ENCODE measurements around the gene TIMM10B. TPM values are rescaled to one million over a fixed set of nuclear protein-coding genes. Genes with fewer than 3 reads are reported as not detected.

The TIMM10B gene, protein sequence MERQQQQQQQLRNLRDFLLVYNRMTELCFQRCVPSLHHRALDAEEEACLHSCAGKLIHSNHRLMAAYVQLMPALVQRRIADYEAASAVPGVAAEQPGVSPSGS
- polyA plus RNA-seq (ENCODE audit: insufficient read length), result 16.3 TPM

DNA sequence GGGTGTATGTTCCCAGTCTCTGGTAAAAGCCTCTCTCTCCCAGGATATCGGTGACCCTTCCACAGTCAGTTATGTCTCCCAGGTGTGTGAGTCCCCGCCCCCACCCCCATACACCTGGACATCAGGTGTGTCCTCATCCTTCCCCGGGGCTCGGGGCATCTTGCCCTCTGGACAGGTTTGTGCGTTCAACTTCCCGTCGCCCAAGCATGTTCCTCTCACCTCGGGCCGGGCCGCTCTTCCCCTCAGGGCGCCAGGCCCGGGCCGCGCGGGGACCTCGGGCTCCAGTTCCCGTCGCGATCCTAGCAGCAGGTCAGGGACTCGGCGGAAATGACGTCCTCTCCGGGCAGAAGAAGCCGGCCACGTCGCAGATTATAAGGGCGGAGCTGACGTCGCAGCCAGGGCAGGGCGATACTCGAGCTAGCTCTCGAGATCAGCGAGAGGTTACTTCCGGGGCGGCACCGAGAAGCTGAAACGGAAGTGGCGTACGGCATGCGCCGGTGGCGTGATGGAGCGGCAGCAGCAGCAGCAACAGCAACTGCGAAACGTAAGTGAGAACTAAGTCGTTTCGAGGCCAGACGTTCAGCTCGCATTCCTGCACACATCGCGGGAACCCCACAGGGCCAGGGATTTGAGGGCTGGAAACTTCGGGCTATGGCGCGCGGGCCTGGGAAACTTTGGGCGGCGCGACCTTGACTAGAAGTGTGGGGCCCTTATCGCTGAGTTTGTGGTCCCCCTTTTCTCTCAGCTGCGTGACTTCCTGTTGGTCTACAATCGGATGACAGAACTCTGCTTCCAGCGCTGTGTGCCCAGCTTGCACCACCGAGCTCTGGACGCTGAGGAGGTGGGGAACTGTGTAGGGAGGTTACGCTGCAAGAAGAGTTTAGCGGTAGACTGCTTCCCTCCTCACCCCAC, at the start of gene TIMM10B, which contains the start of gene ARFIP2:
TIMM10B (plus strand) TSS at position 490 of the 912 bp plus-strand sequence; CDS start at position 506, 16 bp downstream.
ARFIP2 (minus strand) TSS at position 320 of the 912 bp plus-strand sequence. CDS start 910 bp downstream, outside the sequence.
- DNase-seq (ENCODE audit: low read depth), result peak; percentile 97

DNA sequence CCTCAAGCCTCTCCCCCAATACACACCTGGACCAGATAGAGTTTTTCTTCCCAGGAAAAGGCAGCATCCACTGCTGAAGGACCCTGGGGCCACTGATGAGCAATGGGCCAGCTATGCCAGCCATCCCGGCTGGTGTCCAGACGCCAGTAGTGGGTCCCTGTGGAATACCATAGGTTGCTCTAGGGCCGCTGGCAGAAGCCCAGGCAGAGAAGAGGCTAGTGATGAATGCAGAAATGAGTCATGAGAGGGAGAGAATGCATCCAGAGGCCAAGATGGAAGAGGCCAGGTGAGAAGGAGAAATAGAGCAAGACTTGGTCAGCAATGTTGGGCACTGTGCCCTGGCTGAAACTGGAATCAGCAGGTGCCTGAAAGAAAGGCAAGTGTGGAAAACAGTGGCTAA, 49.4 kb upstream of the TIMM10B start:
- no peak for DNase-seq (ENCODE audit: low read depth)

DNA sequence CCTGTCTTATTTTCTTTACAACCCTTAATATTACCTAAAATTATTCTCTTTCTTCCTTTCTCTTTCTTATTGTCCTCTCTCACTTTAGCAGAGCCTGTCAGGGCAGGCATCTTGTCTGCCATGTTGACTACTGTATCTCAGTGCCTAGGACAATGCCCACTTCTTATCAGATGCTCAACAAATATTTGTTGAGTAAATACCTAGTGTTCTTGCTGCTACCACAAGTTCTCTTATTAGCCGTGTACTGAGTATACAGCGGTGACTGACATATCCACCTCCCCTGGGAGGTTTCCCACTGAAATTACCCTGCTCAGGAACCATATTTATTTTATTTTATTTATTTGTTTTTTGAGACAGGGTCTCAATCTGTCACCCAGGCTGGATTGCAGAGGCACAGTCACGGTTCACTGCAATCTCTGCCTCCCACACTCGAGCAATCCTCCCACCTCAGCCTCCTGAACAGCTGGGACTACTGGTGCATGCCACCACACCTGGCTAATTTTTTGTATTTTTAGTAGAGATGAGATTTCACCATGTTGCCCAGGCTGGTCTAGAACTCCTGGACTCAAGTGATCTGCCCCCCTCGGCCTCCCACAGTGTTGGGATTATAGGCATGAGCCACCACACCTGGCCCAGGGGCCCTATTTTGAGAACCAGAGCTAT, 47.2 kb upstream of the TIMM10B start:
- no peak for DNase-seq (ENCODE audit: low read depth)

DNA sequence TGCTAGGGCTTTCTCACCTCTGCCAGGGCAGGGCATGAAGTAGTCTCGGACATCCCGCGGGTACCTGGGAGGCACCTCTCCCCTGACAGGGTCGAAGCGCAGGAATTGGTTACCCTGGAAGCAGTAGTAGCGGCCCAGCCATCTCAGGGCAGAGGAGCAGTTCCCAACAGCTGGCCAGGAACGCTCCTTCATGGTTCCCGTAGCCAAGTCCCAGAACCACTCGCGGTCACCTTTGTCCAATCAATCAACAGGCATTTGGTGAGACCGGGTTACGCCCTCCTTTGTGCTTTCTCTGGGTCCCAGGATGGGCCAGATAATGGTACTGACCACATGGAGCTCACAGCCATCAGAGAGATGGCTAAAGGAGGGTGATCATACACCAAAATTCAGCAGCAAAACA, 43.9 kb upstream of the TIMM10B start:
- DNase-seq (ENCODE audit: low read depth), result no peak

DNA sequence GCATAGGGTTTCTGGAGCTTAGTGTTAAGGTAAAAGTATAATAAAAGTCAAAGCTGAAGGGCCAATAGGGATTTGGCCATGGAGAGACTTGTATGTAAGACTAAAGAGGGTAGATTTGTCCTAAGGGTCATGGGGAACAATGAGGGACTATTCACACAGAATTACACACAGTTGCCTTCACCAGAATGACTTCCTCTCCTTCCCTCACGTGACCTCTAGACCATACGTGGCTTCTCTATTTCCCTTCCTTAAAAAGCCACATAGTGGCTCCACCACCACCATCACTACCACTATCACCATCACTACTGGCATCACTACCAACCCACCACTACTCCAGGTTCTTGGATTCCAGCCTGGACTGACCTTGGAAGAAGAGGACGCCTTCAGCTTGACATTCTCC, 43.3 kb upstream of the TIMM10B start:
- no peak for DNase-seq (ENCODE audit: low read depth)

DNA sequence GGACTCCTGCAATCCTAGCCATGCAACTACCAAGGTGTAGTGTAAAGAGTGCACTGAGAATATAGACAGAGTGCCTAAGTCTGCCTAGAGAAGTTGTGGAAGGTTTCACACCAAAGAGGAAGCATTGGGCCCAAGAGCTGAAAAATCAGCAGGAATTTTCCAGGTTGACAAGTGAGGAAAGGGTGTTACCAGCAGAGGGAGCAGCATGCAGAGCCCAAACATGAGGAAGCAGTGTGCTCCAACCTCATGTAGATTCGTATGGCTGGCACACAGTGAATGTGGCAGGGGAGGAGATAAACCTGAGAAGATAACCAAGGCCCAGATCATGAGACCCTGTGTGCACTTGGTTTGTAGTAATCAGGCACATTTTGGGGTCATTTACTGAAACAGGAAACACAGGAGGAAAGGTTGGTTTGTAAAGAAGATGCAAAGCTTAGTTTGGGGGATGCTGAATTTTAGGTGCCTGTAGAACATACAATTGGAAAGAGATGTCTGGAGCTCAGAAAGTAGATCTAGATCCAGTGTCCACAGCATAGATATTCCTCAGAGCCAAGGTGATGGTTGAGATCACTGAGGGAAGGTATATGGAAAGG, 42.2 kb upstream of the TIMM10B start:
- DNase-seq (ENCODE audit: low read depth), result no peak

DNA sequence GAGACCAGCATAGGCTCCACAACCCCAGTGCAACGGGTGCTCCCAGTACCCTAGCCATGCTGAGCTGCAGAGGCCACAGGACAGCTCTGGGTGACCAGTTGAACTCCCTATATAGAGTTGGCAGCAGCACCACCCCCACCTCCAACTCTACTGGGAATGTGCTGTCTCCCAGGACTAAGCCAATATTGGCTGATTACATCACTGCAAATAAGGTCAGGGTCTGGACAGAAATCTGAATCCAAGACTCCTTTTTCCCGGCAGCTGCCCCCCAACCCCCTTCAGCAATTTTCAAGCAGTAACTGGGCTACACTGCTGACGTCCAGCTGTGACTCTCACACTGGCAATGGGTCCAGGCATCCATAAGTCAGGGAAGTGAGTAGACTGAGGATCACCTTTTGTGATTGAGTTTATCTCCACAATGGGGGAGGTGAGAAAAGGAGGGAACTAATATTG, 40.4 kb upstream of the TIMM10B start, which contains the start of gene HPX:
HPX (minus strand) TSS at position 82 of the 453 bp plus-strand sequence; CDS start at position 58, 24 bp downstream.
- DNase-seq (ENCODE audit: low read depth), result no peak

DNA sequence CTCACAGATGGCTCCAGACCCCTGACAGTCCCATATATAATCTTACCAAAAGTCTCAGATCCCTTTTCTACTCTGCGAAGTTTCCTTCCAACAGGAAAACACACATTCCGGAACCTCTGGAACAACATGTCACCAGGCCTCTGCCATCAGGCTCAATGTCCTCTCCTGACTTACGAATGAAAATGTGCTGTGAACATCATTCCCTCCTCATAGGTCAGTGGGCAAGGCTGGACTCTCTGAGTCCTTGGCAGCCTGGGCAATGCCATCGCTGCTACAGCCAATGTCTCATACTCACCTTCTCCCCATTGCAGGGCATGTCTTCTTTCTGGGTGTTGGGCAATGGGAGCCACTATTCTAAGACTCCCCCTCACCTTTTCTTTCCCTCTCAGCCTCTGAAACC, 38.9 kb upstream of the TIMM10B start:
- DNase-seq (ENCODE audit: low read depth), result no peak

DNA sequence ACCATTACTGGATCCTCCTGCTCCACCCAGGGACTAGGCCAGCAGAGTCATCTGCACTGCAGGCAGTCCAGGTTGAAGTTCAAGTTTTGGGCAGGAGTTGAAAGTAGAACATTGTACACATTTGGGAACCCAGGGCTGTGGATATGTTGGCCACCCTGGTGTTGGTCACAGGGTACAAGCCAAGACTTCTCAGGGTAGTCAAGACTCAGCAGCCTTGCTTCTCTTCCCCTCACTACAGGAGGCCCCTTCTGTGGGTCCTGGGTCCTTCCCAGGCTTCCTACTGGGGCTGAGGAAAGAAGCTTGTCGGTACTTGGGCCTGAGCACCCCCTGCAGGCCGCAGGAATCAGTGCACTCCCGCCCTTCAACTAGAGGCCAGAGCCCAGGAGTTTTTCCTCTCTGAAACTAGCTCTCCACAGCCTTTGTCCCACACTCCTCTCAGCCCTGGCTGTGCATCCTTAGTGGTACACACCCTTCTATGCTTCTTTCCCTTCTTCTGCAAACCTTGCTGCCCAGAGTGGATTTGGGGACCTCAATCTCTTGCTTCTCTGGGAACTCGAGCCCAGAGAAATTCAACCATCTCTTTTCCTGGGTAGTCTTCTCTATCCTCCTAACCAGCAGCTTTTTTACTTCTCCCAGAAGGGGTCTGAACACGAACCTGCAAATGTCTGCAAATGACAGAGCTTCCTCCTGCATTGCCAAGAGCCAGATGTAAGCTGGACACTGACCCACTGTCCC, 37.9 kb upstream of the TIMM10B start:
- DNase-seq (ENCODE audit: low read depth), result no peak

DNA sequence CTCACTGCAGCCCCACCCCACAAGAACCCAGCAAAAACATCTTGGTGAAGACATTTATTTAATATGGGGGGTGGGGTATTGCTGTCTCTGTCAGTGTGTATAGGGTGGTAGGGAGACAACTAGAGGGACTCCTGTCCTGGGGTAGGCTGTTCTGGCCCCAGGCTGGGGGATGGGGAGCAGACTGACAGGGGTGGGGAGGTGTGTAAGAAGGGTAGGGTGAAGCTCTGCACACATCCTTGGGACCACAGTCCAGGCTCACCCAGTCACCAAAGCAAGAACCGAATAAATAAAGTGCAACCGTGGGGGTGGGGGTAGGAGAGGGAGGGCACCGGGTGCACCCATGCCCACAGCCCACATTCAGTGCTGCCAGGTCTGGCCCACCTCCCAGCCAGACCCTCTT, 32.7 kb upstream of the TIMM10B start:
- DNase-seq (ENCODE audit: low read depth), result no peak

DNA sequence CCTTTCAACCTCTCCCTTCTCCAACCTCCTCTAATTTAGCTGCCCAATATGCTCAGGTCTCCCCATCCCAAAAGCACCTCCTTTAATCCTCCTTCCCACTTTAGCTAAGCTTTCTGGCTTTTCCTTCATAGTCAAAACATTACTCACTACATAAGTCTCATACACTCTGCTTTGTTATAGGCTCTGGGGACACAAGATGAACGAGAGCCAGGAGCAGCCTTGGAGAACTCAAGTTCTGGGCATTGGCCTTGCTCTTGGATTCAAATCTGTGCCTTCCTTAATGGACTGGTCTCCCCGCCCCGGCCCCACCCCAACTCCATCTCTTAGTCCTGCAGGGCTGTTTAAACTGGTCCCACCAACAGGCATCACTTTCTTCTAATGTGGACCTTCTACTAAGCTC, 29.1 kb upstream of the TIMM10B start:
- DNase-seq (ENCODE audit: low read depth), result no peak

DNA sequence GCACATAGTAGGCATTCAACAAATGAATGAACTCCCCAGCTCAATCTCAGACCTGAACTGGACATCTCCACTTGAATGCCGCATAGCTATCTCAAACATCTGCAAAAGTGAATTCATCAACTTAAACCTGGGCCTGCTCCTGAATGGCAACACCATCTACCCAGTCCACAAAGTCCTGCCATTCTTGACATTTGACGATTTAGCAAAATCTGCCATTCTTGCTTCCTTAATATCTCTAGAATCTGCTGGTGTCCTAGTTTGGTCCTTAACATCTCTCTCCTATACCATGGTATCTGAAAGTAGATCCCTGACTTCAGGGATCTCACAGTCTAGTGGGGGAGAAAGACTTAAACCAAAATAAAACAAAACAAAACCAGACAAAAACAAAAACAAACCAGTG, 28.1 kb upstream of the TIMM10B start:
- no peak for DNase-seq (ENCODE audit: low read depth)

DNA sequence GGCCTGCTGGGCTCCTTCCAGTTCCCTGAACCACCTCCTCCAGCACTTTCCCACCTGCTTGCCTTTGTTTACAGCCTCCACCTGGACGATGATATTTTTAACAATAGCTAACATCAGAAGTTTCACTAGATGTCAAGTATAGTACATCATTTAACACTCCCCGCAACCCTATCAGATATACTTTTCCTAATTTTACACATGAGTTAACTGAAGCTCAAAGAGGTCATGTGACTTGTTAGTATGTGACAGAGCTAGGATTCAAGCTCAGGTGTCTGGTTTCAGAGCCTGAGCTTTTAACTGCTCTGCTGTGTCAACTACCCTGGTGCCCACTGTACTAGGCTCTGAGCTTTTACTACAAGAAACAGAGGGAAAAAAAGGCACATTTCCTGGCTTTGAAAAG, 26.2 kb upstream of the TIMM10B start:
- no peak for DNase-seq (ENCODE audit: low read depth)

DNA sequence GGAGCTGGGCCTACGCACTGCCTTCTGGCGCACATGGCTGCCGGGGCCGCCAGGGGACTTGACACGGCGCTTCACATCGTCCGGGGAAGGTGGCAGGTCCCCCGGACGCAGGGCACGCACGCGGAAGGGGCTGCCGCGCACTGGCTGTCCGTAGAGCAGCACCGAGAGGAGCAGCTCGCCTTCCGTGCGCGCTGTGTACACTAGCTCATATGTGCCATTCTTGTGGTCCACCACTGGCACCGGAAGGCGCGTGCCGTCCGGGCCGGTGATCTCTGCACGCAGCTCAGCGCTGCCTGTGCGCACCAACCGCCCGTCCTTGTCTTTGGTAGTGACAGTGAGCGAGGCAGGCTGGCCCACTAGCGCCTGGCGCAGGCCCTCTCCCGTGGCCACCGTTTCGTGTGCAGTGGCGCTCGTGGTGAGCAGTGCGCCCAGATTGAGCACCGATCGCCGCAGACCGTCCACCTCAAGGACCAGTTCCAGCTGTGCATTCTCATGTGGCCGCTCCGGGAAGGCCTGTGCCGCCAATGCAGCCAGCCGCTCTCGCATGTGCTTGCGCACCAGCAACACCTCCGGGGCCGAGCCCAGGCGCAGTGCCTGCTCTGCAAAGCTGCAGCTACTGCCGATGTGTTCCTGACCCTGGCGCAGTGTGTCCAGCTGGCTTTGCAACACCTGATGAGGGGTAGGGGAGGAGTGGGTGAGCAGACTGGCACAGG, 24.8 kb upstream of the TIMM10B start:
- no peak for DNase-seq (ENCODE audit: low read depth)

DNA sequence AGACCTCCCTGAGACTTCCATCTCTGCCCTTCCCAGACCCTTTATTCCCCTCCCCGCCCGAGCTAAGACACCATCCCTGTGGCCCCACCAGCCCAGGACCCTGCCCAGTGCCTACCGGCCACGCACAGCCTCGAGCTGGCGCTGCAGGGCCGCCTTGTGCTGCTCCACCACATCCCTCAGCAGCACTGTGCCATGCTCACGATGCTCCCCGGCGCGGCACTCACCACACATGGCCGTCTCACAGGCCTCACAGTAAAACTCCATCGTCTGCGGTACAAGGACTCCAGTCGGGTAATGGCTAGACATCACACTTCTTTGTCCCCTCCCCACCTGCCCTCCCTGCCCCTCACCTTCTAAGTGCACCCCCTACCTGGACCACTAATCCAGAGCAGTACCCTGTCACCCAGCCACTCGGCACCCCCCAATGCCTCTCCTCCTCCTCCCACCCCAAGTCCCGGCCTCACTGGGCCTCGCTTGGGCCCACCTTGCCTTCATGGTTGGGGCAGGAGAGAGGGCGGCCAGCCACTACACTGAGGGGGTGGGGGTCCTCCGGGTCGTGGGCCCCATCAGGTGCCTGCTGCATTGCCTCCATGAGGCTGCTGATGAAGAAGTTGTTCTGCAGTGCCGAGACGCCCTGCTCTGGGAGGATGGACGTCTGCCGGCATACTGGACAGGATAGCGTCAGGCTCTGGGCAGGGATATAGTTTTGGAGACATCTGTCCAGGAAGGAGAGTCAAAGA, 23.6 kb upstream of the TIMM10B start:
- DNase-seq (ENCODE audit: low read depth), result no peak

DNA sequence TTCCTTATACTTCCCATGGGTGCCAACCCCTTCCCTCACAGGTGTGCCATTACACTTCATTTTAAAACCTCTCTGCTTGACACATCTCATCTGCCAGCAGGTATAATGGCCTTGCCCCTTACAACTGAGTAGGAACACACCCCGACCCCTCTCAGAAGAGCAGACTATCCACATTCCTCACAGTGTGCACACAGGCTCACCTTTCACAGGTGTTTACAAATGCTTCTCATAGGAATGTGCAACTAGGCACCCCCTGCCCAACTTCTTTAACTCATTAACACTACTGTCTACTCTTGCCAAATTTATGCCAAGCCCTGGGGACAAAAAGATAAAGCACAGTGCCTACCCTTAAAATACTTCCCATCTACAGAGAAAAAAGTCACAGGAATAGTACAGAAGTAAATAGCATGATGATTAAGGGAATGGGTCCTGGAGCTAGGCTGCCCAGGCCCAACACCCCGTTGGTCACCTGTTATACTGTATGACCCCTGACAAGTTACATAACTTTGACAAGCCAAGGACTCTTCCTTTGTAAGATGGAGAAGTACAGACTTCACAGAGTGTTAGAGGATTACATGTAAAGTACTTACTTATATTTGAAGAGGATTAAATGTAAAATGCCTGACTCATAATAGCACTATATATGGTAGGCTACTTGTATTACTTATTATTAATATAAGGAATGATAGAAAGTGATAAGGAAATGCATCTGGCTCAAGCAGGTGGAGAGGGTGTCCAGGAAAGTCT, 22.8 kb upstream of the TIMM10B start:
- no peak for DNase-seq (ENCODE audit: low read depth)

DNA sequence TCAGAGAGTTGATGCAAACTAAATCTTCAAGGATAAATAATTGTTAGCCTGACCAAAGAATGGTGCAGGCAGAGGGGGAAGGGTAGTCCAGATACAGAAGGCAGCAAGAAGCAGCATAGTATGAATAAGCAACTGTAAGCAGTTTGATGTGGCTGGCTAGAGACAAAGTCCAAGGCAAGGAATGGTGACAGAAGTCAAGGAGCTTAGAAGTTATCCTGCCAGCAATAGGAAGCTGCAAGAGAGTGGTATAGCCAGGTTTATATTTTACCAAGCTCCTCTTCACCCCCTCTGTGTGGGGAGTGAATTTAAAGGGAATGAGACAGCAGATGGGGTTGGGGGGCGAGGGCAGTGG, 22.2 kb upstream of the TIMM10B start:
- DNase-seq (ENCODE audit: low read depth), result no peak

DNA sequence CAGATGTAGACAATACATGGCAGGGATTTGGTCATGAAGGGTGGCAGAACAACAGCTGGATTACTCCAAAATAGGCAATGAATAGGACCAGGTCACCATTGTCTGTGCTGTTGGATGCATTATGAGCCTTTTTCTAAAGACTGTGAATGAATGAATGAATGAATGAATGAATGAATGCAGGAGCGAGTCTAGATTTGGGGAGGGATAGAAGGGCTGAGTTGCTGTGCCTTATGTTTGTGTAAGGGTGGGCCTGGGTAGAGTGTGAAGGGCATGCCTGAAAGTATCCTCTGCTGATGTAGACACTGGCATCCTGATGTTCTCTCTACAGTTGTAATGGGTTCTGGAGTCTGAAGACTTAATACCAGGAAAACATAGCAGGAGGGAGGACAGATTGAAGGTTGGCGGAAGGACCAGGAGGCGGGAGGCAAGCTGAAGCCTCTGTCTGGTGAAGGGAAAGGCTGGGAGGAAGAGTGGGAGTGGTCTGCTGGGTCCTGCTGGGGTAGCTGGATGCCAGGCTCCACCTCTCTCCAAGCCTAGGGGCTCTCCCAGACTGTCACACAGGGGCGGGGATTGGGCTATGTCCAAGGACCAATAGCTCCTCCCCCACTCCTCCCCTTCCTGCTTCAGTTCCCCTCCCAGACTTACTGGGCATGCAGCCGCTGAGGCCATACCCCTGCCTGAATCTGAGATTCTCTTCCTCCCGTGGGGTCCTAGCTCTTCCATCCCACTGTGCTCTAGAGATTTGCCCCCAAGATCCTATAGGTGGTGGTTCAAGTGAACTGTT, 12.4 kb upstream of the TIMM10B start:
- DNase-seq (ENCODE audit: low read depth), result peak; percentile 58

DNA sequence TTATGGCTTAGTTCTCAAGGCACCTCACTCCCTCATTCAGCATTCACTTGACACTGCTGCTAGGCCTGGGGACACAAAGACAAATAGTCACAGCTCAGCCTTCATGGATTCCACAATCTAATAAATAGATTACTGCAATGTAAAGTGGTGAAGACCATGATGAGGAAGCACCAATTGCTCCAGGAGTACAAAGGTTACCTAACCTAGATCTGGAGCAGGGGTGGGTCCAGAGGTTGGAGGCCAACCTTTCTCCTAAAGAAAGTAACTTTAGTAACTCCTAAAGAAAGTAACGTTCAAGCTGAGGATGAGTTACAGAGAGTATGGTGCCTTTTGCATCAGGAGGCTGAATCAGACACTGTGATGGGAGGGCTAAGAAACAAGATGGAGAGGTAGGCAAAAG, 11.7 kb upstream of the TIMM10B start:
- DNase-seq (ENCODE audit: low read depth), result no peak
